GM12878 (cell line): ENCODE results near the gene TRUB1. TPM values are rescaled to one million over a fixed set of nuclear protein-coding genes. Genes with fewer than 3 reads are reported as not detected.

Source experiments
- BACH1 ChIP-seq: fragments of 450-650 bp; IDR thresholded peaks from 2 replicates; pipeline ENCODE4 v1.6.1; 2017; ENCODE audit warnings: mild to moderate bottlenecking, borderline replicate concordance
- CBFB ChIP-seq: IDR thresholded peaks from 2 replicates; pipeline ENCODE4 v1.6.1; 2016; ENCODE audit warnings: antibody characterized with exemption, low read depth
- CHD1 ChIP-seq: IDR thresholded peaks from 2 replicates; pipeline ENCODE4 v1.6.1; 2012; ENCODE audit warnings: low read depth, low read length, improper control_type of control experiment
- CHD4 ChIP-seq: fragments of 200-600 bp; sonication (generic); IDR thresholded peaks from 2 replicates; pipeline ENCODE4 v1.6.1; 2016; ENCODE audit warnings: mild to moderate bottlenecking
- FOXK2 ChIP-seq: fragments of 450-650 bp; IDR thresholded peaks from 2 replicates; pipeline ENCODE4 v1.6.1; 2017; ENCODE audit warnings: mild to moderate bottlenecking, moderate library complexity
- HDAC6 ChIP-seq: fragments of 200-600 bp; sonication (generic); IDR thresholded peaks from one replicate; pipeline ENCODE4 v1.8.0; 2017; ENCODE audit warnings: antibody characterized with exemption; ENCODE audit not compliant: unreplicated experiment
- JUNB ChIP-seq: IDR thresholded peaks from 2 replicates; pipeline ENCODE4 v1.6.1; 2016; ENCODE audit warnings: antibody characterized with exemption, mild to moderate bottlenecking
- JUND ChIP-seq: IDR thresholded peaks from 2 replicates; pipeline ENCODE4 v1.6.1; 2012; ENCODE audit warnings: low read depth, mild to moderate bottlenecking, low read length, improper control_type of control experiment, moderate library complexity
- NR2C2 ChIP-seq: IDR thresholded peaks from 2 replicates; pipeline ENCODE4 v1.6.1; 2011; ENCODE audit warnings: borderline replicate concordance, low read depth; ENCODE audit not compliant: control insufficient read depth, insufficient read length
- POLR2A ChIP-seq: IDR thresholded peaks from 2 replicates; pipeline ENCODE4 v1.6.1; 2011; ENCODE audit warnings: low read depth, mild to moderate bottlenecking, low read length
- RCOR1 ChIP-seq: conservative IDR thresholded peaks from 2 replicates; pipeline ENCODE4 v1.6.1; 2012; ENCODE audit warnings: low read depth, low read length, improper control_type of control experiment
- SP1 ChIP-seq: IDR thresholded peaks from one replicate; pipeline ENCODE4 v1.6.1; 2011; ENCODE audit warnings: low read depth, low read length
- TAF1 ChIP-seq: IDR thresholded peaks from 2 replicates; pipeline ENCODE4 v1.6.1; 2011; ENCODE audit warnings: mild to moderate bottlenecking, low read depth, low read length, borderline replicate concordance
- ZNF274 ChIP-seq: IDR thresholded peaks from one replicate; pipeline ENCODE4 v1.8.0; 2011; ENCODE audit not compliant: insufficient read length, insufficient read depth
- ZZZ3 ChIP-seq: IDR thresholded peaks from 2 replicates; pipeline ENCODE4 v1.6.1; 2011; ENCODE audit warnings: low read depth; ENCODE audit not compliant: control insufficient read depth, insufficient read length
- polyA plus RNA-seq, 11 experiments: library from polyadenylated mRNA; depleted of rRNA in 4 of 11; unstranded in 6 of 11; stranded (reverse) in 5 of 11; fragments of >200 nt; fragmentation: Nextera tagmentation in 4 of 11; fragmentation: Illumina TruSeq in 1 of 11; extraction: Ambion mirVana in 4 of 11; extraction: Trizol in 1 of 11; gene quantifications; 1 replicate in 1 of 11; 2 replicates in 10 of 11; pipeline versions ENCODE4 v1.2.1 to v1.2.3, GENCODE V29; 2011 to 2016; ENCODE audit warnings: inconsistent platforms in 2 of 11, missing spikeins in 2 of 11, low read depth in 1 of 11
- total RNA-seq, 4 experiments: library from RNA; depleted of rRNA in 3 of 4; stranded (reverse); fragments of >200 nt in 3 of 4; fragmentation: Illumina TruSeq in 1 of 4; extraction: Trizol in 1 of 4; gene quantifications; 2 replicates each; pipeline versions ENCODE4 v1.2.1 to v1.2.3, GENCODE V29; 2013 to 2021
- TF ChIP-seq, protein P1 (sequence below): fragments of 450-650 bp; IDR thresholded peaks from 2 replicates; pipeline ENCODE4 v1.6.1; 2017; ENCODE audit warnings: antibody characterized with exemption, mild to moderate bottlenecking, moderate library complexity
- TF ChIP-seq, protein P2 (sequence below): fragments of 450-650 bp; IDR thresholded peaks from 2 replicates; pipeline ENCODE4 v1.6.1; 2016; ENCODE audit warnings: mild to moderate bottlenecking, moderate library complexity, borderline replicate concordance
- TF ChIP-seq, protein P3 (sequence below): fragments of 450-650 bp; IDR thresholded peaks from 2 replicates; pipeline ENCODE4 v1.6.1; 2018; ENCODE audit warnings: borderline replicate concordance, mild to moderate bottlenecking; ENCODE audit not compliant: partially characterized antibody
- TF ChIP-seq, protein P4 (sequence below): IDR thresholded peaks from 2 replicates; pipeline ENCODE4 v1.6.1; 2011; ENCODE audit warnings: borderline replicate concordance, low read depth, mild to moderate bottlenecking, moderate library complexity, mixed read lengths, low read length; ENCODE audit not compliant: insufficient read depth; ENCODE audit errors: extremely low read length

Gene TRUB1
- total and polyA plus RNA-seq, 10 of the 15 experiments (the other 5 are each of a cell fraction or from before 2014, with no cell fraction given): 8.1 to 24.0 (median 15.9) TPM

DNA sequence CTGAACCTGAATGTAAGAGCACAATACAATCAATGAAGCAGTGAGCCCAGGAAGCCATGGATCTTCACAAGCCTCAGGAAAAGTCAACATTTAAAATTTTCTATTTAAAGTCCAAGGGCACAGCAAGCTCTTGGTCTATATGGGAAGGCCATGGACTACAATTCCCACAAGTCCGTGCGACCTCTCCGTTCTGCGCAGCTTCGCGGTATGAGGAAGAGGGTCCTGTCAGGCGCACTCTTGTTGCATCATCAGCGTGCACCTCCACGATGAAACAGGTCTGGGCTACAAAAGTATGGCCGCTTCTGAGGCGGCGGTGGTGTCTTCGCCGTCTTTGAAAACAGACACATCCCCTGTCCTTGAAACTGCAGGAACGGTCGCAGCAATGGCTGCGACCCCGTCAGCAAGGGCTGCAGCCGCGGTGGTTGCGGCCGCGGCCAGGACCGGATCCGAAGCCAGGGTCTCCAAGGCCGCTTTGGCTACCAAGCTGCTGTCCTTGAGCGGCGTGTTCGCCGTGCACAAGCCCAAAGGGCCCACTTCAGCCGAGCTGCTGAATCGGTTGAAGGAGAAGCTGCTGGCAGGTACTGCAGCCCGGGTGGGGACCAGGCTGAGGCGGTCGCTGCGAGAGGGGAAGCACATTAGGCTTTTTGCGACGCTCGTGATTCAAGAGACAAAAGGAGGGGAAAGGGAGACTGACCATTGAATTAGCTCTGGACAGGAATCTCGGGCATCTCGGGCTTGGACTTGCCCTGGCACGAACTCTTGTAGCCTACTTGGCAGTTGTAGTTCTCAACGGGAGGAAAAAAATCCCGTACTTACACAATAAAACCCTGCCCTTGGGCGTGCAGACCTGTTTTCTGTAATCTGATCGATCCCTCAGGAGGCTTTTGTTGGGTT, at the start of gene TRUB1 (continued):
- TF ChIP-seq, protein P1, sequence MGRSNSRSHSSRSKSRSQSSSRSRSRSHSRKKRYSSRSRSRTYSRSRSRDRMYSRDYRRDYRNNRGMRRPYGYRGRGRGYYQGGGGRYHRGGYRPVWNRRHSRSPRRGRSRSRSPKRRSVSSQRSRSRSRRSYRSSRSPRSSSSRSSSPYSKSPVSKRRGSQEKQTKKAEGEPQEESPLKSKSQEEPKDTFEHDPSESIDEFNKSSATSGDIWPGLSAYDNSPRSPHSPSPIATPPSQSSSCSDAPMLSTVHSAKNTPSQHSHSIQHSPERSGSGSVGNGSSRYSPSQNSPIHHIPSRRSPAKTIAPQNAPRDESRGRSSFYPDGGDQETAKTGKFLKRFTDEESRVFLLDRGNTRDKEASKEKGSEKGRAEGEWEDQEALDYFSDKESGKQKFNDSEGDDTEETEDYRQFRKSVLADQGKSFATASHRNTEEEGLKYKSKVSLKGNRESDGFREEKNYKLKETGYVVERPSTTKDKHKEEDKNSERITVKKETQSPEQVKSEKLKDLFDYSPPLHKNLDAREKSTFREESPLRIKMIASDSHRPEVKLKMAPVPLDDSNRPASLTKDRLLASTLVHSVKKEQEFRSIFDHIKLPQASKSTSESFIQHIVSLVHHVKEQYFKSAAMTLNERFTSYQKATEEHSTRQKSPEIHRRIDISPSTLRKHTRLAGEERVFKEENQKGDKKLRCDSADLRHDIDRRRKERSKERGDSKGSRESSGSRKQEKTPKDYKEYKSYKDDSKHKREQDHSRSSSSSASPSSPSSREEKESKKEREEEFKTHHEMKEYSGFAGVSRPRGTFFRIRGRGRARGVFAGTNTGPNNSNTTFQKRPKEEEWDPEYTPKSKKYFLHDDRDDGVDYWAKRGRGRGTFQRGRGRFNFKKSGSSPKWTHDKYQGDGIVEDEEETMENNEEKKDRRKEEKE: no peak
- TF ChIP-seq, protein P2, sequence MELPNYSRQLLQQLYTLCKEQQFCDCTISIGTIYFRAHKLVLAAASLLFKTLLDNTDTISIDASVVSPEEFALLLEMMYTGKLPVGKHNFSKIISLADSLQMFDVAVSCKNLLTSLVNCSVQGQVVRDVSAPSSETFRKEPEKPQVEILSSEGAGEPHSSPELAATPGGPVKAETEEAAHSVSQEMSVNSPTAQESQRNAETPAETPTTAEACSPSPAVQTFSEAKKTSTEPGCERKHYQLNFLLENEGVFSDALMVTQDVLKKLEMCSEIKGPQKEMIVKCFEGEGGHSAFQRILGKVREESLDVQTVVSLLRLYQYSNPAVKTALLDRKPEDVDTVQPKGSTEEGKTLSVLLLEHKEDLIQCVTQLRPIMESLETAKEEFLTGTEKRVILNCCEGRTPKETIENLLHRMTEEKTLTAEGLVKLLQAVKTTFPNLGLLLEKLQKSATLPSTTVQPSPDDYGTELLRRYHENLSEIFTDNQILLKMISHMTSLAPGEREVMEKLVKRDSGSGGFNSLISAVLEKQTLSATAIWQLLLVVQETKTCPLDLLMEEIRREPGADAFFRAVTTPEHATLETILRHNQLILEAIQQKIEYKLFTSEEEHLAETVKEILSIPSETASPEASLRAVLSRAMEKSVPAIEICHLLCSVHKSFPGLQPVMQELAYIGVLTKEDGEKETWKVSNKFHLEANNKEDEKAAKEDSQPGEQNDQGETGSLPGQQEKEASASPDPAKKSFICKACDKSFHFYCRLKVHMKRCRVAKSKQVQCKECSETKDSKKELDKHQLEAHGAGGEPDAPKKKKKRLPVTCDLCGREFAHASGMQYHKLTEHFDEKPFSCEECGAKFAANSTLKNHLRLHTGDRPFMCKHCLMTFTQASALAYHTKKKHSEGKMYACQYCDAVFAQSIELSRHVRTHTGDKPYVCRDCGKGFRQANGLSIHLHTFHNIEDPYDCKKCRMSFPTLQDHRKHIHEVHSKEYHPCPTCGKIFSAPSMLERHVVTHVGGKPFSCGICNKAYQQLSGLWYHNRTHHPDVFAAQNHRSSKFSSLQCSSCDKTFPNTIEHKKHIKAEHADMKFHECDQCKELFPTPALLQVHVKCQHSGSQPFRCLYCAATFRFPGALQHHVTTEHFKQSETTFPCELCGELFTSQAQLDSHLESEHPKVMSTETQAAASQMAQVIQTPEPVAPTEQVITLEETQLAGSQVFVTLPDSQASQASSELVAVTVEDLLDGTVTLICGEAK: no peak; the same call in 1 of the 2 replicates
- TF ChIP-seq HDAC6 (no peak), ZZZ3 (no peak), JUNB (no peak), SP1 (peak; percentile 45), CHD4 (no peak), BACH1 (0 out of 2 replicates have a peak, but pooled peaks have one; percentile 12), CBFB (peak; percentile 71), NR2C2 (no peak), ZNF274 (no peak), FOXK2 (0 out of 2 replicates have a peak, but pooled peaks have one; percentile 24), POLR2A (peak; percentile 88), CHD1 (no peak), JUND (no peak), TAF1 (peak; percentile 98), RCOR1 (no peak)
- TF ChIP-seq, protein P3, sequence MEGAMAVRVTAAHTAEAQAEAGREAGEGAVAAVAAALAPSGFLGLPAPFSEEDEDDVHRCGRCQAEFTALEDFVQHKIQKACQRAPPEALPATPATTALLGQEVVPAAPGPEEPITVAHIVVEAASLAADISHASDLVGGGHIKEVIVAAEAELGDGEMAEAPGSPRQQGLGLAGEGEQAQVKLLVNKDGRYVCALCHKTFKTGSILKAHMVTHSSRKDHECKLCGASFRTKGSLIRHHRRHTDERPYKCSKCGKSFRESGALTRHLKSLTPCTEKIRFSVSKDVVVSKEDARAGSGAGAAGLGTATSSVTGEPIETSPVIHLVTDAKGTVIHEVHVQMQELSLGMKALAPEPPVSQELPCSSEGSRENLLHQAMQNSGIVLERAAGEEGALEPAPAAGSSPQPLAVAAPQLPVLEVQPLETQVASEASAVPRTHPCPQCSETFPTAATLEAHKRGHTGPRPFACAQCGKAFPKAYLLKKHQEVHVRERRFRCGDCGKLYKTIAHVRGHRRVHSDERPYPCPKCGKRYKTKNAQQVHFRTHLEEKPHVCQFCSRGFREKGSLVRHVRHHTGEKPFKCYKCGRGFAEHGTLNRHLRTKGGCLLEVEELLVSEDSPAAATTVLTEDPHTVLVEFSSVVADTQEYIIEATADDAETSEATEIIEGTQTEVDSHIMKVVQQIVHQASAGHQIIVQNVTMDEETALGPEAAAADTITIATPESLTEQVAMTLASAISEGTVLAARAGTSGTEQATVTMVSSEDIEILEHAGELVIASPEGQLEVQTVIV: peak; percentile 63
- TF ChIP-seq, protein P4, sequence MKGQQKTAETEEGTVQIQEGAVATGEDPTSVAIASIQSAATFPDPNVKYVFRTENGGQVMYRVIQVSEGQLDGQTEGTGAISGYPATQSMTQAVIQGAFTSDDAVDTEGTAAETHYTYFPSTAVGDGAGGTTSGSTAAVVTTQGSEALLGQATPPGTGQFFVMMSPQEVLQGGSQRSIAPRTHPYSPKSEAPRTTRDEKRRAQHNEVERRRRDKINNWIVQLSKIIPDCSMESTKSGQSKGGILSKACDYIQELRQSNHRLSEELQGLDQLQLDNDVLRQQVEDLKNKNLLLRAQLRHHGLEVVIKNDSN: no peak
